PC-9 (cell line): ENCODE data around the gene HMX1.

Experiments used
- EZH2 ChIP-seq: fragments of 200-600 bp; sonication (generic); IDR thresholded peaks from 2 replicates; pipeline ENCODE4 v1.8.0; 2017; ENCODE audit warnings: antibody characterized with exemption, low read depth
- TF ChIP-seq, protein P1 (sequence below): fragments of 200-600 bp; sonication (generic); conservative IDR thresholded peaks from 2 replicates; pipeline ENCODE4 v1.6.1; 2017; ENCODE audit warnings: mixed run types, antibody characterized with exemption, mild to moderate bottlenecking, moderate library complexity

DNA sequence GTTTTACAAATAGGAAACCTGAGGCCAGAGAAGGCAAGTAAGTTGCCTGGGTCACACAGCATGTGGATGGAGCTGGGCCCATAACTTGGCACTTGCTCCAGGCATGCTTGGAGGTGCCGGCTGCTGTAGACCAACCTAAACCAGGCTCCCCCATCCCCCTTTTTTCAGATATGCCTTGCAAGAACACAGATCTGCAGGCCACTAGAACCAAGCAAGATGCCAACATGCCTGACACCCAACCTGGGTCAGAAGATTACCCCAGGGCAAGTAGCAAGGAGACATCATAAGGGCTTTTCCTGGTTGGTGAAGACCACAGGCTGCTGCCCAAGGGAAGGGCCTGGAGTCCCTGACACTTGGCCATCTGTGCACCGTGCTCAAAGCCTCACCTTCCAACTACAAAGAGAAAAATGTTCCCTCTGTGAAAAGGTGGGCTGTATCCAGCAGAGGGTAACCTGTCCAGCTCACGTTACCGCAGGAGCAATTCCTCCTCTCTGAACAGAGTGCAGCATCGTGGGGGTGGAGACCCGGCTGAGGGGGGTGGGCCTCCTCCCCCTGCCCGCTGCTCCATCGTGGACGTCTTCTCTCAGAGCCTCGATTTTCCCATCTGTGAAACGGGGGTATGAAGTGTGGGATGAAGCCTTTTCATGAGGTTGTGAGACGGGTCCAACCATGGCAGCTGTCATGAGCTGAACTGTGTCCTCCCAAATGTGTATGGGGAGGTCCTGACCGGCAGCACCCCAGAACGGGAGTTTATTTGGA is 23.0 kb downstream of the HMX1 start:
- TF ChIP-seq, protein P1, sequence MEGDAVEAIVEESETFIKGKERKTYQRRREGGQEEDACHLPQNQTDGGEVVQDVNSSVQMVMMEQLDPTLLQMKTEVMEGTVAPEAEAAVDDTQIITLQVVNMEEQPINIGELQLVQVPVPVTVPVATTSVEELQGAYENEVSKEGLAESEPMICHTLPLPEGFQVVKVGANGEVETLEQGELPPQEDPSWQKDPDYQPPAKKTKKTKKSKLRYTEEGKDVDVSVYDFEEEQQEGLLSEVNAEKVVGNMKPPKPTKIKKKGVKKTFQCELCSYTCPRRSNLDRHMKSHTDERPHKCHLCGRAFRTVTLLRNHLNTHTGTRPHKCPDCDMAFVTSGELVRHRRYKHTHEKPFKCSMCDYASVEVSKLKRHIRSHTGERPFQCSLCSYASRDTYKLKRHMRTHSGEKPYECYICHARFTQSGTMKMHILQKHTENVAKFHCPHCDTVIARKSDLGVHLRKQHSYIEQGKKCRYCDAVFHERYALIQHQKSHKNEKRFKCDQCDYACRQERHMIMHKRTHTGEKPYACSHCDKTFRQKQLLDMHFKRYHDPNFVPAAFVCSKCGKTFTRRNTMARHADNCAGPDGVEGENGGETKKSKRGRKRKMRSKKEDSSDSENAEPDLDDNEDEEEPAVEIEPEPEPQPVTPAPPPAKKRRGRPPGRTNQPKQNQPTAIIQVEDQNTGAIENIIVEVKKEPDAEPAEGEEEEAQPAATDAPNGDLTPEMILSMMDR = no peak
- no peak for TF ChIP-seq EZH2
